LHCN-M2 (cell line): ENCODE measurements around the gene GPR162. TPM values are rescaled to one million over a fixed set of nuclear protein-coding genes. Genes with fewer than 3 reads are reported as not detected.

ENCODE experiments used
- DNase-seq: peaks from one replicate; pipeline ENCODE4 v3.0.0-alpha.2; 2012; ENCODE audit warnings: low read depth
- total RNA-seq: library from RNA; depleted of rRNA; stranded (reverse); fragments of >200 nt; gene quantifications from 2 replicates; pipeline ENCODE4 v1.2.3, GENCODE V29; 2014

Gene GPR162
- total RNA-seq, 1 experiment from 2014 or later, result 2.0 TPM

DNA sequence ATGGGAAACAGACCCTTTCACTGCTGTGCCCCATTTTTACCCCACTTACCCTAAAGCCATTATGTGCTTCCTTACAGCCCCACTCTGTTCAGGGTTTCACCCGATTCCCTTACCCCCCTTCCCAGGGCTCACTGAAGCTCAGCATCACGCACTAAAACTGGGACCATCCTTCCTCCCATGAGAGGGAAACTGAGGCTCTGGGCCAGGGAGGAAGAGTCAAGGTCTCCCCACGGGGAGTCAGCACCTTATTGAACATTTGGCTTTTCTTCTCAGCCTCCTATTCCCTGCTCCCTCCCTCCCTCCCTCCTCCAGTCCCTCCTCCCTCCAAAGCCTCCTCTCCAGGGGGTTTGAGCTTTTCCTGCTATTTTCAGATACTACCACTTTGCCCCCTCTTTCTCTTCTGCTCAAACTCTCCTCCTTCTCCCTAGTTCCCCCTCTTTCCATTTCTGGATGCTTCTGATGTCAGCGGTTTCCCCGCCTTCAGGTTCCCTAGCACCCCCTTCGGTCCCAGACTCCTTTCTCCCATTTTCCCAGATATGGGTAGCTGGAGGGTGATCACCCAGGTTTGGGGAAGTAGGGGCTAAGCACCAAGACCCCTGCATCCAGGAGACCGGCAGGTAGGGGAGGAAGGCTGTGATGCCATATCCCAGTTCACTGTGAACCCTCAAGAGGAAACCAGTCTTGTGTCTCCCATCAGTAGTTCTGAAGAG lies 960 bp downstream of the GPR162 start:
- no peak for DNase-seq

- DNase-seq, result no peak
These were observed 1.8 kb downstream of the GPR162 start for GRCh38 chr12:6823182-6824084.

GRCh38 chr12:6824085-6824775 lies 2.6 kb downstream of the GPR162 start:
- DNase-seq, result no peak

GRCh38 chr12:6824901-6825381 lies 3.3 kb downstream of the GPR162 start:
- DNase-seq, result peak; percentile 58

DNA sequence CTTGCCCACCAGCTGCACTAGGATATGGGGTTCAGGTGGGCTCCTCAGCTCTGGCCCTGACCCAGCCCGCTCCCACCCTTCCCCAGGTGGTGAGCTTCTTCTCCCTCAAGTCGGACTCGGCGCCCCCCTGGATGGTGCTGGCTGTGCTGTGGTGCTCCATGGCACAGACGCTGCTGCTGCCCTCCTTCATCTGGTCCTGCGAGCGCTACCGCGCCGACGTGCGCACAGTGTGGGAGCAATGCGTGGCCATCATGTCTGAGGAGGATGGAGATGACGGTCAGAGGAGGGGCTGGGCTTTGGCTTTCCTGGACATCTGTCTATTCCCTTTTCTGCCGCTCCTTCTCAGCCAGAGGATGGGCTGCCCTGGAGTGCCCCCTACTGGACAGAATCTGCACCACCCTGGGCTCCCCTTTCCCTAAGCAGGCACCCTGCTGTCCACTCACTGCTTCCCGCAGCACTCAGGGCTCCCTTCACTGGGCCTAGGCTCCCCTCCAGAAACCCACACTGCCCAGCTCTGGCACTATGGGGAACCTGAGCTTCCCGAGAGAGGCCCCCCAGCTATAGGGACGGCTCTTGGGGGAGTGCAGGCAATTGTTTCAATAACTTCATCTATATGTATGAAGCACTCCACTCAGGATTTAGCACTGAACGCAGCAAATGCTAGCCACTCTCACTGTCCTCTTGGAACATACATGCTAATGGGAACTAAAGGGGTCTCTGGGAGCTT lies 3.9 kb downstream of the GPR162 start:
- peak; percentile 82 for DNase-seq

DNA sequence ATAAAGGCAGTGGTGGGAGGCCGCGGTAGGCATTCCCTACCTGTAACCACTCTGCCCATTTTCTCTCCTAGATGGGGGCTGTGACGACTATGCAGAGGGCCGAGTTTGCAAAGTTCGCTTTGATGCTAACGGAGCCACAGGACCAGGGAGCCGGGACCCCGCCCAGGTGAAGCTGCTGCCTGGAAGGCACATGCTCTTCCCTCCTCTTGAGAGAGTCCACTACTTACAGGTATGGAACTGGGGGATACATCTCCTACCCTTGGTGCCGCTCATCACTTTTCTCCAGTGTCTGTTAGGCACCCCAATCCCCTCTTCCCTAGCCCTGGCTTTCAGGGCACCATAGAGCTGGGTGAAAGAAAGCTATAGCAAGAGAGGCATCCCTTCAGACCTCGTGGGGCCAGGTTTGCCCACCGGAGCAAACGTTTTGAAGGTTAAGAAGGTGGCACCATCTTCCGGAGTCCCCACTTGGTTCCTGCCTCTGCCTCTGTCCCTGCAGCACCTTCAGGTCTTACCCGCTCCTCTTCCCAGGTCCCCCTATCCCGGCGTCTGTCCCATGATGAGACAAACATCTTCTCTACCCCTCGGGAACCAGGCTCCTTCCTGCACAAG lies 4.6 kb downstream of the GPR162 start:
- DNase-seq, result no peak

- DNase-seq, result no peak
These were observed 5.3 kb downstream of the GPR162 start for GRCh38 chr12:6826734-6827436.

DNA sequence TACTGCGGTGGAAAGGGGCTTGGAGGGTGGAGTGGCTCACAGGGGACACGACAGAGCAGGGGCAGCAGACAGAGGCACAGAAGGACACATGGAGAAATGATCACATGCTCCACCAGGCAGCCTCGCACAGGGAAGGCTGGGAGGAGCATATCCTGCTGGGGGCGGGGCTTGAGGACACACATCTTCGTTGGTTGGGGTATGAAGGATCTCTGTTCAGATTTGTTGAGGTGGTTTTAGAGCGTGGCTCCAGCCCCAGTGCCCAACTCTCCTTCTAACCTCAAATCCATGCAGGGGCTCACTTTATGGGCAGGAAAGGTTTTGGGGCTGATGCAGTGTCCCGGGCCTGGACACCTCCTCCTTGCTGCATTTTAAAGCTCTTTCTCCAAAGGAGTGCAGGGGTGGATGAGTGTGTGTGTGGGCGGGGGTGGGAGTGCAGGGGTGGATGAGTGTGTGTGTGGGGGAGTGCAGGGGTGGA lies 5.9 kb downstream of the GPR162 start:
- DNase-seq, result peak; percentile 84

DNA sequence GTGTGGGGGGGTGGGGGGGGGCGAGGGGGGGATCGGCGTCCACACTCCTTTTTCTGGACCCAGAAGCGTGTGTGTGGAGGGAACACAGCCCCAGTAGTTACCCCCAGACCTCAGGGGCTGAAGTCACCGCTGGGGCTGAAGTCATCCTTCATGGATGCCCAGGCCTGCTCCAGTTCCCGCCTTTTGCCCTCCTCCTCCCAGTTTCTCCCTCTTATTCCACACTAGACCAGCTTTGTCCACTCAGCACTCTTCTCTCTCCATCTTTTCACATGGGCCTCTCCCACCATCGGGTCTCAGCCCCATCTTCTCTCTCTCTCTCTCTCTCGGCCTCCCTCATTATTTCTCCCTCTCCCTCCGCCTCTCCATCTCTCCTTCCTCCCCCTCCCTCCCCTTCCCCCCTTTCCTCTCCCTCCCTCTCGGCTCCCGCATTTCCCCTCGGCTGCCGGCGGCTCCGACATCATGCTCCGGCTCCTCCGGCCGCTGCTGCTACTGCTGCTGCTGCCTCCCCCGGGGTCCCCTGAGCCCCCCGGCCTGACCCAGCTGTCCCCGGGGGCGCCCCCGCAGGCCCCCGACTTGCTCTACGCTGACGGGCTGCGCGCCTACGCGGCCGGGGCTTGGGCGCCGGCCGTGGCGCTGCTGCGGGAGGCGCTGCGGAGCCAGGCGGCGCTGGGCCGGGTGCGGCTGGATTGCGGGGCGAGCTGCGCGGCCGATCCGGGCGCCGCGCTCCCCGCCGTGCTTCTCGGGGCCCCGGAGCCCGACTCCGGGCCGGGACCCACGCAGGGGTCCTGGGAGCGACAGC lies 6.6 kb downstream of the GPR162 start, which contains the start of gene P3H3:
Gene P3H3 (plus strand): TSS at position 426 of the 799 bp plus-strand sequence. CDS start 34 bp downstream, at position 460.
- DNase-seq, result peak; percentile 59

DNA sequence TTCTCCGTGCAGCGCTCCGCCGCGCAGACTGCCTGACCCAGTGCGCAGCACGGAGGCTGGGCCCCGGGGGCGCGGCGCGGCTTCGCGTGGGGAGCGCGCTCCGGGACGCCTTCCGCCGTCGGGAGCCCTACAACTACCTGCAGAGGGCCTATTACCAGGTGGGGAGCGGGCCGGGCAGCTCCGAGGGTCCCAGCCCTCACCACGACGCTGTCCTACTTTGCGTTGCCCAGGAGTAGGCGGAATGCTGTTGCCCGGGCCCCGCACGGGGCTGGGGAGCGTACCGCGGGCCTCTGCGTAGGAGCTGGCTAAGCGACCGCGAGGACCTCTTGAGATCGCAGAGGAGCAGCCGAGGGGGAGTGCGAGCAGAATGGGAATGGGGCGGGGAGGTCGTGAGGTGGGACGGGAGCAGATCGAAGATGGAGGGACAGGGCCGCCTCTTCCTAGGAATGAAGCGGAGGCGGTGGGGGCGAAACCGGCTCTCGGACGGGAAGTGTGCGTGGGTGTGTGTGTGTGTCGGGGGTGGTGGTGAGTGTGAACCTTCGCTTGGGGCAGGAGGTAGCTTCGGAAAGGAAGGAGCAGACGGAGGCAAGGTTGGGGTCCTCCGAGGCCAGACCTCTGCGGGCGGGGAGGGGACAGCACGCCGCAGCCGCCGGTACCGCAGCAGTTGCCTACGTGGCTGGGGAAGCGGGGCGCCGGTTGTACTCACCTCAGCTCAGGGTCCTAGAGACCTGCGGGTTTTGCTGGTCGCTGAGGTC lies 7.3 kb downstream of the GPR162 start:
- DNase-seq, result peak; percentile 43

GRCh38 chr12:6829536-6830220 lies 8.1 kb downstream of the GPR162 start:
- DNase-seq, result no peak

DNA sequence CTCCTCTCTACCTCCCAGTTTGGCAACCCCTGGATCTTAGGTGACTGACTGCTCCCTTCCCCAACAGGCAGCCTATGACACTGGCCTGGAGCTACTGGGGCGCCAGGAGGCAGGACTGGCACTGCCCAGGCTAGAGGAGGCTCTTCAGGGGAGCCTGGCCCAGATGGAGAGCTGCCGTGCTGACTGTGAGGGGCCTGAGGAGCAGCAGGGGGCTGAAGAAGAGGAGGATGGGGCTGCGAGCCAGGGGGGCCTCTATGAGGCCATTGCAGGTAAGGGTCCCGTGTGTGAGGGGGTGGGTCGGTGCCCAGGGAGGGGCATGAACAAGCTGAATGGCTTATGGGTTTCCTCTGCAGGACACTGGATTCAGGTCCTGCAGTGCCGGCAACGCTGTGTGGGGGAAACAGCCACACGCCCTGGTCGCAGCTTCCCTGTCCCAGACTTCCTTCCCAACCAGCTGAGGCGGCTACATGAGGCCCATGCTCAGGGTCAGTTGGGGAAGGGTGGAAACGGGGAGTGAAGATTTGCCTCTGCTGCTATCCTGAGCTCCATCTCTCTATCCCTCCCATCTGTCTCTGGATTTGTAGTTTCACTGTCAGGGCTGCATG lies 8.8 kb downstream of the GPR162 start:
- no peak for DNase-seq

GRCh38 chr12:6830999-6831398 lies 9.4 kb downstream of the GPR162 start:
- no peak for DNase-seq

- DNase-seq, result no peak
These were observed 9.9 kb downstream of the GPR162 start for GRCh38 chr12:6831450-6831995.

GRCh38 chr12:6832125-6832524 lies 10.5 kb downstream of the GPR162 start:
- DNase-seq, result no peak

- no peak for DNase-seq
These were observed 11.7 kb downstream of the GPR162 start for GRCh38 chr12:6833189-6833890.
